Subcutaneous adipose tissue (tissue), 4 donors: ENCODE data around the gene DMRT1. TPM values are rescaled to one million over a fixed set of nuclear protein-coding genes. Genes with fewer than 3 reads are reported as not detected.

Experiments
- CTCF ChIP-seq: fragments of 450-650 bp; IDR thresholded peaks from one replicate; pipeline ENCODE4 v1.5.1; 2016; ENCODE audit warnings: low read depth, mild to moderate bottlenecking, control low read depth, antibody characterized with exemption, moderate library complexity
- total RNA-seq, 4 donors: library from RNA; depleted of rRNA; stranded (reverse); fragments of >200 nt; gene quantifications; one replicate each; pipeline ENCODE4 v1.1.0, GENCODE V29; 2016

The DMRT1 gene
- total RNA-seq, 4 donors from 2014 or later, result not detected

- TF ChIP-seq CTCF, result no peak
Measured at GRCh38 chr9:842635-843426, 1.3 kb downstream of the DMRT1 start.

GRCh38 chr9:843427-843785 is 1.9 kb downstream of the DMRT1 start:
- TF ChIP-seq CTCF, result no peak

- no peak for TF ChIP-seq CTCF
Measured at GRCh38 chr9:846852-847251, 5.4 kb downstream of the DMRT1 start.

GRCh38 chr9:847505-847904 is 6.0 kb downstream of the DMRT1 start:
- TF ChIP-seq CTCF, result no peak

- no peak for TF ChIP-seq CTCF
Measured at GRCh38 chr9:849431-849830, 7.9 kb downstream of the DMRT1 start.

- TF ChIP-seq CTCF, result no peak
Measured at GRCh38 chr9:852539-852938, 11.0 kb downstream of the DMRT1 start.

- no peak for TF ChIP-seq CTCF
Measured at GRCh38 chr9:859251-859650, 17.8 kb downstream of the DMRT1 start.
